ENCODE results near the gene CRPPA. TPM values are rescaled to one million over a fixed set of nuclear protein-coding genes. Genes with fewer than 3 reads are reported as not detected.

The CRPPA gene
- 1.3 and 2.9 TPM in 2 replicates for total RNA-seq

GRCh38 chr7:16421333-16422102 lies at the start of gene CRPPA:
TSS of gene CRPPA (minus strand) at chr7:16421538. CDS start at chr7:16421322, 216 bp downstream.

DNA sequence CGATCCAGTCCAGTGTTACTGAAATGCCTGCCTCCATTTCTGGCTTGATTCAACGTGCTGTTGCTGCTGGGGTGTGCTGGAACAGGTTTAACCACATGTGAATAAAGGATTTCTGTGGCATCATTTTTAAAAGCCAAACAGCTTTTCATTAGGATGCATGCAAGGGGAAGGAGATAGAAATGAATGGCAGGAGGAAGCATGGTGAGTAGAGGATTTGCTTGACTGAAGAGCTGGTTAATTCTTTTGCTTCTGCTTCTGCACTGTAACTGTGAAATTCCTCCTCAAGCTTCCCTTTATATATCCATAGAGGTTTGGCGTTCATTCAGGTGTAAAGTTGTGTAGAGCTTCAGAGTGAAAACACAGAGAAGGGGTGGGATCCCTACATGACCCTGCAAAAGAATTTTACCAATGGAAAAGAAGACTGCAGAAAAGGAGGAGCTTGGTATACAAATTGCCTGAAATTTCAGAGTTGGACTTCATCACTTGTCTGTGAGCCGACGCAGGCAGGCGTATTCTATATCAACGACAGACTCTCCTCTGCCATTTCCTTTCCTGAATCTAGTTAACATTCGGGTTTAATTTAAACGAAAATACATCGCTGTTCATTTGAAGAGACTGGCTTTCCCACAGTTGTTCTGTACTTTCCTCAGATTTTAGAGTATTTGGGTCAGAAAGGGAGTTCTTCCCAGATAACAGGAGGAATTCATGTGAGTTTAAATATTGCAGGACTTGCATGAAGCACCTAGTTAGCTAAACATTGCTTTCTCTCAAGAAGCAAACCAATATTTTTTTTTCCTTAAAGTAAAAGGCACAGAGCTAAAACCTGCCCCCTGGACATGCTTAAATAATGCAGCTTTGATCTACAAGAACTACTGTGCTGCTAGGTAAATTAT lies 44.4 kb upstream of the CRPPA start, which contains the start of gene SOSTDC1:
Gene SOSTDC1 (minus strand): TSS at position 270 of the 893 bp plus-strand sequence. CDS start 70 bp downstream, at position 200.

Small RNA genes within 50 kb of the gene (small RNA-seq; reads per million reads assigned to genes)
- gene AC005014.3 (ENCODE audit: low replicate concordance) = not detected

Other genes starting within 250 kb of the CRPPA start
- not detected in 2 replicates for gene SOSTDC1, start 44.2 kb upstream of the CRPPA start, total RNA-seq
- gene LRRC72, start 105.3 kb upstream of the CRPPA start, total RNA-seq = not detected in 2 replicates
- gene ANKMY2, start 224.2 kb upstream of the CRPPA start, total RNA-seq = 23.0 and 23.6 TPM in 2 replicates
- 82.5 and 86.8 TPM in 2 replicates for gene BZW2, start 224.6 kb upstream of the CRPPA start, total RNA-seq

Measured in placental pericyte (primary cell).